Activated naive CD4-positive, alpha-beta T cell treated with anti-CD3 and anti-CD28 coated beads for 36 hours (primary cell): ENCODE data around the gene KLHDC10. TPM values are rescaled to one million over a fixed set of nuclear protein-coding genes. Genes with fewer than 3 reads are reported as not detected.
"Not testable (repeated sequence)": the region's sequence is repeated elsewhere in the genome, so short reads cannot be mapped to it uniquely, and the experiment has no call there.

Experiments
- CTCF ChIA-PET: fragments of 350-600 bp; sonication (Branson Sonifier 250); formaldehyde crosslinking; loops from one replicate; lab custom pipeline; 2021; ENCODE audit warnings: antibody characterized with exemption; lab: Charles Lee
- DNase-seq: peaks from one replicate; pipeline ENCODE4 v3.0.0-alpha.2; 2020
- H3K27ac Mint-ChIP-seq: one replicate; pipeline ENCODE4 v1.8.0; 2021; ENCODE audit warnings: mild to moderate bottlenecking, mixed read lengths
- H3K27me3 Mint-ChIP-seq: one replicate; pipeline ENCODE4 v1.8.0; 2021; ENCODE audit warnings: low read depth, mixed read lengths
- H3K36me3 Mint-ChIP-seq: one replicate; pipeline ENCODE4 v1.8.0; 2021; ENCODE audit warnings: low read depth, mixed read lengths
- H3K4me1 Mint-ChIP-seq: one replicate; pipeline ENCODE4 v1.8.0; 2021; ENCODE audit warnings: low read depth, mixed read lengths
- H3K4me3 Mint-ChIP-seq: one replicate; pipeline ENCODE4 v1.8.0; 2021; ENCODE audit warnings: mild to moderate bottlenecking, moderate library complexity, mixed read lengths
- H3K9me3 Mint-ChIP-seq: one replicate; pipeline ENCODE4 v1.8.0; 2021; ENCODE audit warnings: mixed read lengths
- intact Hi-C: fragments of 100-400 bp; cut with micrococcal nuclease; formaldehyde crosslinking; loops from one replicate; pipeline ENCODE4 v1.15.1; 2023
- total RNA-seq, 2 experiments: library from RNA; stranded (reverse); gene quantifications; one replicate each; pipeline ENCODE4 v1.2.3, GENCODE V29; 2021

KLHDC10 gene
- total RNA-seq = 10 to 100 TPM; 11.6 to 12.9 TPM

- peak; percentile 98 for DNase-seq
- Mint-ChIP-seq H3K27me3 (no peaks in the 10 kb centered on the region), H3K27ac (peak within 1 kb of the TSS; percentile 70), H3K9me3 (no peaks in the 10 kb centered on the region), H3K36me3 (no peaks in the 10 kb centered on the region), H3K4me3 (peak within 1 kb of the TSS; percentile 79), H3K4me1 (peaks cover 38% of the 10 kb centered on the region)
- intact Hi-C loops = loop anchor here (1.0 to 5.0 kb wide), 11 partner anchors 19 to 987 kb away; partner anchors contain the start of genes CEP41, COPG2, TMEM209 and UBE2H
- CTCF ChIA-PET = interaction anchor here (0.6 to 5.9 kb wide), 8 partner anchors 9 to 743 kb away, joined by 3 to 32 read pairs (median 4); no protein-coding TSS in a partner anchor
Observed at GRCh38 chr7:130069978-130070860, at the start of gene KLHDC10. KLHDC10 (plus strand) TSS chr7:130070534; CDS start chr7:130070644, 110 bp downstream.

DNA sequence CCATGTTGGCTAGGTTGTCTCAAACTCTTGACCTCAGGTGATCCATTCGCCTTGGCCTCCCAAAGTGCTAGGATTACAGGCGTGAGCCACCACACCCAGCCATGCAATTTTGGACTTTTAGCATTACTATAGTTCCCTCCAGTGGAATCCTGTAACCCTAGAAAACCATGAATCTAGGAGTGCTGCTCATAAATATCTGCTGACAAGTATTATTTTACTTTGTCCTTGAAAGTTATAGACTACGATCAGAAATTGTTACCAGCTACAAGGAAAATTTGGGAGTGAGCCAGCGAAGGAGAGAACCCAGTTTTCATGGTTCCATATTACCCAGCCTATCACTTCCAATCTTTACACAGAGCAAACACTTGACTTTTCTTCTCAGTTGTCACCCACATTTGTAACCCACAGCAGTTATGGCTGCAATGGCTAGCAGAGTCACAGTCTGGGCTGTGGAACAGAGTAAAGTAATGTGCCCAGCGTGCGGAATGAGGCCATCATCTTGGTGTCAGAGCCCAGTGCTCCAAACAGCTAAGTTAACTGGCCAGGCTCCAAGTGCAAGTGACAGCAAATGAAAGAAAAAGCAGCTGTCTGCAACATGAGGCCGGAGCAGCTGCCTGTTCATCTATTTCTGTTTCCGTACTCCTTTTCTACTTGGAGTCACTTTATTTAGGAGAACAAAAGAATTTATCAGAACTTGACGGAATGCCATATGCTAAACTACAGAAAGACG, 49.1 kb upstream of the KLHDC10 start:
- CTCF ChIA-PET = no interaction called here
- Mint-ChIP-seq H3K27ac (no peak overlapping the region), H3K27me3 (no peaks in the 10 kb centered on the region), H3K36me3 (peaks cover 24% of the 10 kb centered on the region), H3K4me3 (no peak overlapping the region), H3K4me1 (no peaks in the 10 kb centered on the region), H3K9me3 (no peaks in the 10 kb centered on the region)
- intact Hi-C loops = no loop called here
- no peak for DNase-seq

DNA sequence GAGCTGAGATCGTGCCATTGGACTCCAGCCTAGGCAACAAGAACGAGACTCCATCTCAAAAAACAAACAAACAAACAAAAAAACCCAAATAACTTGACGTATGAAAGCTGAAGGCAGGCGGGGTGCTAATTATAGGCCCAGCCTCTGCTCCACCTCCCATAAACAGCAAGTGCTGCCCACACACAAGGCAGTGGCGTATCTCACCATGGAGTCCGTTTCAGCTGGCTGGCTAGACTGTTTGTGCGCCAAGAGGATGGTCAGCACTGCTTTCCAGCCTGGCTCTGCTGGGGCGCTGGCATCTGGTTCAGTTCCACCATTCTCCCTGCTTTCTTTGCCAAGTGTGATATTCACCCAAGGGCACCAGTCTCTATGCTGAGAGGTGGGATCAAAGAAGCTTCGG, 48.2 kb upstream of the KLHDC10 start:
- peaks cover 24% of the 10 kb centered on the region for H3K36me3 Mint-ChIP-seq
- no peaks in the 10 kb centered on the region for H3K4me1 Mint-ChIP-seq
- H3K9me3 Mint-ChIP-seq = no peaks in the 10 kb centered on the region
- no peak for DNase-seq
- H3K27me3 Mint-ChIP-seq = no peaks in the 10 kb centered on the region
- no peak overlapping the region for H3K4me3 Mint-ChIP-seq
- CTCF ChIA-PET = no interaction called here
- intact Hi-C loops = no loop called here
- H3K27ac Mint-ChIP-seq = no peak overlapping the region

GRCh38 chr7:130022623-130023175, 47.6 kb upstream of the KLHDC10 start:
- CTCF ChIA-PET = no interaction called here
- H3K36me3 Mint-ChIP-seq = peaks cover 24% of the 10 kb centered on the region
- intact Hi-C loops = no loop called here
- no peak for DNase-seq
- no peaks in the 10 kb centered on the region for H3K4me1 Mint-ChIP-seq
- H3K27ac Mint-ChIP-seq = peak overlapping the region; percentile 31
- H3K27me3 Mint-ChIP-seq = no peaks in the 10 kb centered on the region
- H3K9me3 Mint-ChIP-seq = no peaks in the 10 kb centered on the region
- no peak overlapping the region for H3K4me3 Mint-ChIP-seq

DNA sequence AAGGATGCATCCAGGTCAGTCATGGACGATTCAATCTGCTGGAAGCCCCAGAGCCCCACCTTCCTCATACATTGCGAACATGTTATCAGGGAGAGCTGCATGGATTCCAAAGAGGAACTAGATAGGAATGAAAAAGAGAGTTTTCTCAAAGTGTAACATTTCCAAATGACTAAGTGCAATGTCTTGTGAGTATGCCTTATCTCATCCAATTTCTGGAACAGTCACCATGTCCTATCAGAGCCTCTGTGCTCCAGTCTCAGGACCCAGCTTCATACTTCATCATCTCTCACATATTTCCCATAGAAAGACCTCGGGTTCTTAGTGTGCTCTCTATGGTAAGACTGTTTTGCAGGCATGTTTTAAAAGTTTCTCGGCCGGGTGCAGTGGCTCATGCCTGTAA, 45.9 kb upstream of the KLHDC10 start:
- Mint-ChIP-seq H3K27me3 (no peaks in the 10 kb centered on the region), H3K9me3 (no peaks in the 10 kb centered on the region)
- CTCF ChIA-PET = interaction anchor here (0.8 kb wide), 1 partner anchor 14 kb away, joined by 5 read pairs; no protein-coding TSS in a partner anchor

GRCh38 chr7:130032698-130033097, 37.6 kb upstream of the KLHDC10 start:
- Mint-ChIP-seq H3K27me3 (no peaks in the 10 kb centered on the region), H3K36me3 (peaks cover 20% of the 10 kb centered on the region), H3K4me3 (no peak overlapping the region), H3K9me3 (no peaks in the 10 kb centered on the region), H3K27ac (no peak overlapping the region), H3K4me1 (no peaks in the 10 kb centered on the region)
- intact Hi-C loops = no loop called here
- DNase-seq = no peak
- CTCF ChIA-PET = no interaction called here

More for the DNA sequence above, 45.9 kb upstream of the KLHDC10 start:
- Mint-ChIP-seq H3K27ac (no peak overlapping the region), H3K4me3 (no peak overlapping the region), H3K36me3 (peaks cover 22% of the 10 kb centered on the region), H3K4me1 (no peaks in the 10 kb centered on the region)
- no peak for DNase-seq
- intact Hi-C loops = no loop called here

GRCh38 chr7:130037703-130038102, 32.6 kb upstream of the KLHDC10 start:
- Mint-ChIP-seq H3K4me3 (no peak overlapping the region), H3K27me3 (no peaks in the 10 kb centered on the region), H3K9me3 (no peaks in the 10 kb centered on the region), H3K27ac (no peak overlapping the region), H3K36me3 (peaks cover 23% of the 10 kb centered on the region), H3K4me1 (no peaks in the 10 kb centered on the region)
- intact Hi-C loops = no loop called here
- no peak for DNase-seq
- CTCF ChIA-PET = no interaction called here

DNA sequence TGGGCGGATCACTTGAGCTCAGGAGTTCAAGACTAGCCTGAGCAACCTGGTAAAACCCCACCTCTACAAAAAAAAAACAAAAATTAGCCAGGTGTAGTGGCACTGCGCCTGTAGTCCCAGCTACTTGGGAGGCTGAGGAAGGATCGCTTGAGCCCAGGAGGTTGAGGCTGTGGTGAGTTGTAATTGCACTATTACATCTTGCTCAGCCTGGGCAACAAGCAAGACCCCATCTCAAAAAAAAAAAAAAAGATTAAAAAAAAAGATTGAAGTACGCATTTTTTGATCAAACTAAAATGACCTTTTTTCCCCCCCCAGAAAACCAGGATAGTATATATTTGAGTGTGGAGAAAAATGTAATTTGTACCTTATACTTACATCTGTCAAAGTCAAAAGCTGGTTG, 29.8 kb upstream of the KLHDC10 start:
- no peaks in the 10 kb centered on the region for H3K4me1 Mint-ChIP-seq
- CTCF ChIA-PET = no interaction called here
- H3K4me3 Mint-ChIP-seq = no peak overlapping the region
- intact Hi-C loops = no loop called here
- DNase-seq = no peak
- no peaks in the 10 kb centered on the region for H3K9me3 Mint-ChIP-seq
- H3K36me3 Mint-ChIP-seq = peaks cover 21% of the 10 kb centered on the region
- no peaks in the 10 kb centered on the region for H3K27me3 Mint-ChIP-seq
- no peak overlapping the region for H3K27ac Mint-ChIP-seq

DNA sequence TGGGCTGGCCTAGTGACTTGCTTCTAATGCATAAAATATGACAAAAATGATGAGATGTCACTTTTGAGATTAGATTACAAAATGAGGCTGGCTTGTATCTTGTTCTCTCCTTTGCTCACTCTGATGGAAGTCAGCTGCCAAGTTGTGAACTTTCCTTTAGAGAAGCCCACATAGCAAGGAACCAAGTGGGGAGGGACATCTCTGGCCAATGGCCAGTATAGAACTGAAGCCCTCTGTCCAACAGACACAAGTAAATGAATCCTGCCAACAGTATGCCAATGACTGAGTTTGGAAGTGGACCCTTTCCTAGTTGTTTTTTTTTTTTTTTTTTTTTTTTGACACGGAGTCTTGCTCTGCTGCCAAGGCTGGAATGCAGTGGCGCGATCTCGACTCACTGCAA, 22.5 kb upstream of the KLHDC10 start:
- H3K9me3 Mint-ChIP-seq = no peaks in the 10 kb centered on the region
- CTCF ChIA-PET = interaction anchor here (1.8 kb wide), 1 partner anchor 22 kb away, joined by 5 read pairs; the partner anchor contains the start of gene KLHDC10
- H3K4me1 Mint-ChIP-seq = peaks cover 16% of the 10 kb centered on the region
- no peak overlapping the region for H3K4me3 Mint-ChIP-seq
- H3K36me3 Mint-ChIP-seq = peaks cover 8% of the 10 kb centered on the region
- H3K27ac Mint-ChIP-seq = no peak overlapping the region
- H3K27me3 Mint-ChIP-seq = no peaks in the 10 kb centered on the region
- intact Hi-C loops = no loop called here
- DNase-seq = no peak

GRCh38 chr7:130048906-130049305, 21.4 kb upstream of the KLHDC10 start:
- Mint-ChIP-seq H3K27me3 (no peaks in the 10 kb centered on the region), H3K4me1 (peaks cover 16% of the 10 kb centered on the region), H3K27ac (no peak overlapping the region), H3K9me3 (no peaks in the 10 kb centered on the region), H3K36me3 (peaks cover 8% of the 10 kb centered on the region), H3K4me3 (no peak overlapping the region)
- intact Hi-C loops = no loop called here
- no peak for DNase-seq
- CTCF ChIA-PET = interaction anchor here (1.8 kb wide), 1 partner anchor 21 kb away, joined by 5 read pairs; the partner anchor contains the start of gene KLHDC10

DNA sequence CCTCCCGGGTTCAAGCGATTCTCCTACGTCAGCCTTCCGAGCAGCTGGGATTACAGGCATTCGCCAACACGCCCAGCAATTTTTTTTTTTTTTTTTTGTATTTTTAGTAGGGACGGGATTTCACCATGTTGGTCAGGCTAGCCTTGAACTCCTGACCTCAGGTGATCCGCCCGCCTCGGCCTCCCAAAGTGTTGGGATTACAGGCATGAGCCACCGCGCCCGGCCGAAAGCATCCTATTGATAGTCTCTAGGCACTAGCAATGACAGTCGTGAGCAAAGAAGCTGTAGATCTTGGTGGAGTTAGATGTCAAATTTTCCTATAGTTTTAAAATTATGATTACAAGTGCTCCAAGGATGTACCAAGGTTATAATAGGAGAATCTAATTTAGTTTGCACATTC, 18.1 kb upstream of the KLHDC10 start:
- H3K4me3 Mint-ChIP-seq, DNase-seq, H3K27ac Mint-ChIP-seq, H3K27me3 Mint-ChIP-seq, intact Hi-C loops, H3K36me3 Mint-ChIP-seq, H3K9me3 Mint-ChIP-seq: not testable (repeated sequence)
- CTCF ChIA-PET = interaction anchor here (1.0 kb wide), 1 partner anchor 18 kb away, joined by 4 read pairs; the partner anchor contains the start of gene KLHDC10
- peaks cover 16% of the 10 kb centered on the region for H3K4me1 Mint-ChIP-seq

GRCh38 chr7:130055198-130055597, 15.1 kb upstream of the KLHDC10 start:
- H3K9me3 Mint-ChIP-seq, H3K27me3 Mint-ChIP-seq, DNase-seq, H3K36me3 Mint-ChIP-seq, H3K4me1 Mint-ChIP-seq, intact Hi-C loops, H3K4me3 Mint-ChIP-seq, H3K27ac Mint-ChIP-seq: not testable (repeated sequence)
- CTCF ChIA-PET = interaction anchor here (0.9 kb wide), 1 partner anchor 17 kb away, joined by 7 read pairs; no protein-coding TSS in a partner anchor
